ENCODE results near the gene DDRGK1. TPM values are rescaled to one million over a fixed set of nuclear protein-coding genes. Genes with fewer than 3 reads are reported as not detected.
A peak's percentile ranks its signal among the peaks of the same experiment; 100 is the strongest.

Gene DDRGK1
- total RNA-seq, 1 experiment from 2014 or later: 65.5 TPM

DNA sequence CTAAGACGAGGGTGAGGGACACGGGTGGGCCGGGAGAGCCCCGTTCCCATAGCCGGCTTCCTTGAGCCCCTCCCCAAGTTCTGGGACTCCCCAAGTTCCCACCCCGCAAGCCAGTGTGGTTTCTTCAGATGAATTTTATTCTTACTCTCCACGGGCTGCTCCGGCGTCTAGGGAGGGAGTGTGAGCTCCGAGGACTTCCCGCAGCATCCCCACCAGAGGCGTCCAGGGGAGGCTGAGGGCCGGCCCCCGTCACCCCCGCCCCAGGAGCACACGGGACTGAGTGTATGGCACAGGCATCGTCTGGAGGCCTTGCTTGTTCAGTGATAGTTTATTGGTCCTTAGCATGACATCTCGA lies 44.5 kb upstream of the DDRGK1 start:
- H3K9me3 ChIP-seq (ENCODE audit: control insufficient read depth, insufficient read depth, low read depth, low read length): no peaks in the 10 kb centered on the region
- ChIA-PET POLR2A (no interaction called here), CTCF (interaction anchor here (0.6 to 1.1 kb wide), 3 partner anchors 21 to 51 kb away, joined by 3 read pairs; no protein-coding TSS in a partner anchor)
- peaks cover 21% of the 10 kb centered on the region for H3K4me1 ChIP-seq (ENCODE audit: control insufficient read depth, insufficient read depth, low read length)
- ATAC-seq (peak; percentile 32), DNase-seq (ENCODE audit: low read depth, low spot score) (no peak)
- H3K36me3 ChIP-seq (ENCODE audit: control insufficient read depth, insufficient read depth, low read length): no peaks in the 10 kb centered on the region
- intact Hi-C loops (cut with micrococcal nuclease; ENCODE audit: unreplicated experiment) (no loop called here), in situ Hi-C loops (cut with HindIII; ENCODE audit: low pct_unique_long_range_greater_than_20kb, low sequenced_read_pairs) (no loop called here)
- TF ChIP-seq SIN3A (IDR thresholded peaks at IDR 0.05; ENCODE audit: borderline replicate concordance, insufficient read depth, low read depth, low read length) (no peak), POLR2AphosphoS5 (IDR thresholded peaks at IDR 0.05; ENCODE audit: low read depth, low read length) (no peak), TCF7L2 (IDR thresholded peaks at IDR 0.05; ENCODE audit: low read depth, low read length) (no peak)
- TF ChIP-seq, protein P1, sequence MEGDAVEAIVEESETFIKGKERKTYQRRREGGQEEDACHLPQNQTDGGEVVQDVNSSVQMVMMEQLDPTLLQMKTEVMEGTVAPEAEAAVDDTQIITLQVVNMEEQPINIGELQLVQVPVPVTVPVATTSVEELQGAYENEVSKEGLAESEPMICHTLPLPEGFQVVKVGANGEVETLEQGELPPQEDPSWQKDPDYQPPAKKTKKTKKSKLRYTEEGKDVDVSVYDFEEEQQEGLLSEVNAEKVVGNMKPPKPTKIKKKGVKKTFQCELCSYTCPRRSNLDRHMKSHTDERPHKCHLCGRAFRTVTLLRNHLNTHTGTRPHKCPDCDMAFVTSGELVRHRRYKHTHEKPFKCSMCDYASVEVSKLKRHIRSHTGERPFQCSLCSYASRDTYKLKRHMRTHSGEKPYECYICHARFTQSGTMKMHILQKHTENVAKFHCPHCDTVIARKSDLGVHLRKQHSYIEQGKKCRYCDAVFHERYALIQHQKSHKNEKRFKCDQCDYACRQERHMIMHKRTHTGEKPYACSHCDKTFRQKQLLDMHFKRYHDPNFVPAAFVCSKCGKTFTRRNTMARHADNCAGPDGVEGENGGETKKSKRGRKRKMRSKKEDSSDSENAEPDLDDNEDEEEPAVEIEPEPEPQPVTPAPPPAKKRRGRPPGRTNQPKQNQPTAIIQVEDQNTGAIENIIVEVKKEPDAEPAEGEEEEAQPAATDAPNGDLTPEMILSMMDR (IDR thresholded peaks at IDR 0.05): no peak
- TF ChIP-seq, protein P2, sequence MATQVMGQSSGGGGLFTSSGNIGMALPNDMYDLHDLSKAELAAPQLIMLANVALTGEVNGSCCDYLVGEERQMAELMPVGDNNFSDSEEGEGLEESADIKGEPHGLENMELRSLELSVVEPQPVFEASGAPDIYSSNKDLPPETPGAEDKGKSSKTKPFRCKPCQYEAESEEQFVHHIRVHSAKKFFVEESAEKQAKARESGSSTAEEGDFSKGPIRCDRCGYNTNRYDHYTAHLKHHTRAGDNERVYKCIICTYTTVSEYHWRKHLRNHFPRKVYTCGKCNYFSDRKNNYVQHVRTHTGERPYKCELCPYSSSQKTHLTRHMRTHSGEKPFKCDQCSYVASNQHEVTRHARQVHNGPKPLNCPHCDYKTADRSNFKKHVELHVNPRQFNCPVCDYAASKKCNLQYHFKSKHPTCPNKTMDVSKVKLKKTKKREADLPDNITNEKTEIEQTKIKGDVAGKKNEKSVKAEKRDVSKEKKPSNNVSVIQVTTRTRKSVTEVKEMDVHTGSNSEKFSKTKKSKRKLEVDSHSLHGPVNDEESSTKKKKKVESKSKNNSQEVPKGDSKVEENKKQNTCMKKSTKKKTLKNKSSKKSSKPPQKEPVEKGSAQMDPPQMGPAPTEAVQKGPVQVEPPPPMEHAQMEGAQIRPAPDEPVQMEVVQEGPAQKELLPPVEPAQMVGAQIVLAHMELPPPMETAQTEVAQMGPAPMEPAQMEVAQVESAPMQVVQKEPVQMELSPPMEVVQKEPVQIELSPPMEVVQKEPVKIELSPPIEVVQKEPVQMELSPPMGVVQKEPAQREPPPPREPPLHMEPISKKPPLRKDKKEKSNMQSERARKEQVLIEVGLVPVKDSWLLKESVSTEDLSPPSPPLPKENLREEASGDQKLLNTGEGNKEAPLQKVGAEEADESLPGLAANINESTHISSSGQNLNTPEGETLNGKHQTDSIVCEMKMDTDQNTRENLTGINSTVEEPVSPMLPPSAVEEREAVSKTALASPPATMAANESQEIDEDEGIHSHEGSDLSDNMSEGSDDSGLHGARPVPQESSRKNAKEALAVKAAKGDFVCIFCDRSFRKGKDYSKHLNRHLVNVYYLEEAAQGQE (IDR thresholded peaks at IDR 0.05; ENCODE audit: insufficient read depth in 1 of 2, low read depth in 2 of 2, low read length in 1 of 2): no peak
- no TSS peak for BruUV-seq (replicated peaks)
- H3K27ac ChIP-seq (ENCODE audit: low read length): peak overlapping the region; percentile 60; the same call in 1 of the 2 replicates
- H3K27me3 ChIP-seq (ENCODE audit: control insufficient read depth, insufficient read depth, low read length): no peaks in the 10 kb centered on the region
- H3K4me3 ChIP-seq (ENCODE audit: low read depth in 2 of 2, low read length in 2 of 2): peak overlapping the region; percentile 22 to 47

DNA sequence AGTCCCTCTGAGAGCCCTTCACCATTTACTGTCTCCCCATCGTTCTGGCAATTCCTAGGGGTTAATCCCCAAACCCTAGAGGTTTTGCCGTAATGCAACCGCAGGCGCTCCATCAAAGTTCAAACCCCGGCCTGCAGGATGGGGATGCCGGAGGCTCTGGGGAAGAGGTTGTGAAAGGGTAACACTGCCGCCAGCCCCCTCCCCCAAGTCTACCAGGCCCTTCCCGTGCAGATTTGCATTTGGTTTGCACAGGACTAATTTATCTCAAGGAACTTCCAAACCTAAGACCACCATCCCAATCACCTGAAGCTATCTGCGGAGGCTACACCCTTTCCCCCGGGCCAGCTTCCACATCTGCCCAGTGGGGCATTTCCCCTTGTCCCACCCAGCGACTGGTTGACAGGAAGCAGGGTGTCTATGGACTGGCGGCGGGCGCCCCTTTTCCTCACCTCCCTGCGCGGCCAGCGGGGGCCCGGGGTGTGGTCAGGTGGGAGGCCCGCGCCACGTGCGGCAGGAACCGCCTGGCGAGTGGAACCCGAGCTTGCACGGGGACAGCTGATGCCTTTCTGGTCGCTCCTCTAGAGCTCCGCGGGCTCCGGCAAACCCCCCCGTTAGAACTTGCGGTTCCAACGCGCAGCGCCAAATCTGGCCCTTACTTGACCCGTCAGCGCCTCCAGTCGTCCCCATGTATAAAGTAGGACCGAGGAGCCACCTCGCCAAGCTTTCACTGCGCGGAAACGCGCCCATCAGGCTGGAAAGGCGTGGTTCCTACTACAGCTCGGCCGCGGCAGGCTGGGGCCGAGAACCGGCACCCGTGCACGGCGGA lies 43.9 kb upstream of the DDRGK1 start:
- ATAC-seq (peak; percentile 88), DNase-seq (ENCODE audit: low read depth, low spot score) (no peak)
- Histone ChIP-seq H3K4me3 (ENCODE audit: low read depth in 2 of 2, low read length in 2 of 2) (peak overlapping the region; percentile 22 to 47), H3K27me3 (ENCODE audit: control insufficient read depth, insufficient read depth, low read length) (no peaks in the 10 kb centered on the region), H3K36me3 (ENCODE audit: control insufficient read depth, insufficient read depth, low read length) (no peaks in the 10 kb centered on the region), H3K9me3 (ENCODE audit: control insufficient read depth, insufficient read depth, low read depth, low read length) (no peaks in the 10 kb centered on the region), H3K4me1 (ENCODE audit: control insufficient read depth, insufficient read depth, low read length) (peaks cover 21% of the 10 kb centered on the region), H3K27ac (ENCODE audit: low read length) (peak overlapping the region; percentile 60; the same call in 1 of the 2 replicates)
- ChIA-PET CTCF (interaction anchor here (0.5 to 1.1 kb wide), 4 partner anchors 20 to 80 kb away, joined by 3 to 11 read pairs (median 4); no protein-coding TSS in a partner anchor), POLR2A (no interaction called here)
- TF ChIP-seq POLR2AphosphoS5 (IDR thresholded peaks at IDR 0.05; ENCODE audit: low read depth, low read length) (no peak; the same call in 1 of the 2 replicates), SIN3A (IDR thresholded peaks at IDR 0.05; ENCODE audit: borderline replicate concordance, insufficient read depth, low read depth, low read length) (no peak), TCF7L2 (IDR thresholded peaks at IDR 0.05; ENCODE audit: low read depth, low read length) (no peak)
- TF ChIP-seq, protein P2 (IDR thresholded peaks at IDR 0.05; ENCODE audit: insufficient read depth in 1 of 2, low read depth in 2 of 2, low read length in 1 of 2): no peak
- TF ChIP-seq, protein P1 (IDR thresholded peaks at IDR 0.05): no peak; the same call in 1 of the 2 replicates
- in situ Hi-C loops (cut with HindIII; ENCODE audit: low pct_unique_long_range_greater_than_20kb, low sequenced_read_pairs): no loop called here
- no TSS peak for BruUV-seq (replicated peaks)
- intact Hi-C loops (cut with micrococcal nuclease; ENCODE audit: unreplicated experiment): no loop called here
